ENCODE measurements around the gene DYNC2H1.
"Not testable (repeated sequence)": the region's sequence is repeated elsewhere in the genome, so short reads cannot be mapped to it uniquely, and the experiment has no call there.

Gene DYNC2H1

GRCh38 chr11:103114836-103115235 lies 5.6 kb downstream of the DYNC2H1 start:
- DNase-seq, result no peak

DNA sequence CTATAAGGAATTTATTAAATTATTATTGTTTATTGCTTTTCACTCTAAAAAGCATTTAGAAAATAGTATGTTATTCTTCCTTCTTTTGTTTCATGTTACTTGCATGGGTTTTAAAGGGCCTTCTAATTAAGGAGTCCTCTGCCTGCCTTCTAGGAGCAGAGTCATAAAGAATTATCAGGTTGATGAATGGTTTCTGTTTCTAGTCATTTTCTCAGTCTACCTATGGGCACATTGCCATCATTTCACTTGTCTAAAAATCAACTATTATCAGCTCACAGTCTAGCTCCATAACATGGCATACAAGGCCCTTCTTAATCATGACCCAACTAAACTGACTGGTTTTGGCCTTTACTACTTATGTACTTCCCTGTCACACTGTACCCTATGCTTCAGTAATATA lies 16.2 kb downstream of the DYNC2H1 start:
- DNase-seq, result no peak

DNA sequence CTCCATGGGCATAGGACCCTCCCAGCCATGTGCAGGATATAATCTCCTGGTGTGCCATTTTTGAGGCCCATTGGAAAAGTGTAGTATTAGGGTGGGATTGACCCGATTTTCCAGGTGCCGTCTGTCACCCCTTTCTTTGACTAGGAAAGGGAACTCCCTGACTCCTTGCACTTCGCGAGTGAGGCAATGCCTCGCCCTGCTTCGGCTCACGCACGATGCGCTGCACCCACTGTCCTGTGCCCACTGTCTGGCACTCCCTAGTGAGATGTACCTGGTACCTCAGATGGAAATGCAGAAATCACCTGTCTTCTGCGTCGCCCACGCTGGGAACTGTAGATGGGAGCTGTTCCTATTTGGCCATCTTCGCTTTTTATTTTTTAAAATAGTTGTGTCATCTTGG lies 32.8 kb downstream of the DYNC2H1 start:
- not testable (repeated sequence) for DNase-seq

- DNase-seq, result no peak
These were observed 38.4 kb downstream of the DYNC2H1 start for GRCh38 chr11:103147627-103148026.

DNA sequence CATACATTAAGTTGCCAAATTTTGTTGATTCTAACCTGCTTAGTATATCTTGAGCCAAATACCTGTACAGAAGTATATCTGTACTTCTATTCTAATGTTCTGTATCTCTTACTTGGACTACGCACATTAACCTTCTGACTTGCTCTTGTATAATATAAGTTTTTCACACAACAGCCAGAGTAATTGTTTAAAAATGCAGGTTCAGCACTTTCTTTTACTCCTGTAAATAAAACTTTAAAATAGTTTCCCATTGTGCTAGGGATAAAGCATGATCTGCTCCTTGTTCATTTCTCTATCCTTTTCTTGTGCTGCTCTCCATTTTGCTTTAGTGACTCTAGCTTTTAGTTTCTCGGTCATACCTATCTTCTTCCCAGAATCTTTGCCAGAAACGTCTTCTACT lies 48.3 kb downstream of the DYNC2H1 start:
- no peak for DNase-seq

GRCh38 chr11:103164093-103164796 lies 55.0 kb downstream of the DYNC2H1 start:
- DNase-seq, result no peak

DNA sequence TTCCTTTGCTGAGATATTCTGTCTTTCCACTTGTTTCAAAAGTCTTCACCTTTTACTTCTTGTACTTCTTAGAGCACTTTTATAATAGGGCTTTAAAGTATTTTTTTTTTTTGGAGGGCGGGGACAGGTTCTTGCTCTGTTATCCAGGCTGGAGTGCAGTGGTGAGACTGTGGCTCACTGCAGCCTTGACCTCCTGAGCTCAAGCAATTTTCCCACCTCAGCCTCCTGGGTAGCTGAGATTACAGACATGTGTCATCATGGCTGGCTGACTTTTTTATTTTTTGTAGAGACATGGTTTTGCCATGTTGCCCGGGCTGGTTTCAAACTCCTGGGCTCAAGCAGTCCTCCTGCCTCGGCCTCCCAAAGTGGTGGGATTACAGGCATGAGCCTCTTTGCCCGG lies 57.9 kb downstream of the DYNC2H1 start:
- no peak for DNase-seq

GRCh38 chr11:103170865-103171264 lies 61.6 kb downstream of the DYNC2H1 start:
- DNase-seq, result no peak

DNA sequence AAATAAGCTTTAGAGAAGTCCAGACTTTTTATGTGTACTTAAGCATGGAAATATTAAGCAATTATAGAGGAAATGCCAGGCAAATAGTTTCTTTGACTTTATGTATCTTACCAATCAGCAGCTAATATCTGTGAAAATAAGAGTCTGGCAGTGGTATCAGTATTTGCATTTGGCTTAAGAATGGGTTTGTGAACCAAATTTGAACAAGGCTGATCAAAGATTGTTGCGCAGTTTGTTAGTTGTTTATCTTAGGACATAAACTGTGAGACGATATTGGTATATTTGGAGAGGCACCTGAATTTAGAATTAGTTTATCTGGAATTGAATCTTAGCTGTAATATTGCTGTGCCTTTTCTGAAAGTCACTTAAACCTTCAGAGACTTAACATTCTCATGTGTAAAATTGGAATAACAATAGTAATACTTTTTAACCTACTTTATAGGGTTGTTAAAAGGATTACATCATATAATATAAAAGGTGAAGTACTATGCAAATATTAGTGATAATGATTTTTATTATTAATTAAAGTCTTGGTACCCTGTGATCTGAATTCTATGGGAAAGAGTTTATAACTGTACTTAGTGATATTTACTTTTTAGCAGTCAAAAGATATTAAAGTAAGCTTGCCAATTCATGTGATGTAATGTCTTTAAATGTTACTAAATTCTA lies 66.4 kb downstream of the DYNC2H1 start:
- no peak for DNase-seq

DNA sequence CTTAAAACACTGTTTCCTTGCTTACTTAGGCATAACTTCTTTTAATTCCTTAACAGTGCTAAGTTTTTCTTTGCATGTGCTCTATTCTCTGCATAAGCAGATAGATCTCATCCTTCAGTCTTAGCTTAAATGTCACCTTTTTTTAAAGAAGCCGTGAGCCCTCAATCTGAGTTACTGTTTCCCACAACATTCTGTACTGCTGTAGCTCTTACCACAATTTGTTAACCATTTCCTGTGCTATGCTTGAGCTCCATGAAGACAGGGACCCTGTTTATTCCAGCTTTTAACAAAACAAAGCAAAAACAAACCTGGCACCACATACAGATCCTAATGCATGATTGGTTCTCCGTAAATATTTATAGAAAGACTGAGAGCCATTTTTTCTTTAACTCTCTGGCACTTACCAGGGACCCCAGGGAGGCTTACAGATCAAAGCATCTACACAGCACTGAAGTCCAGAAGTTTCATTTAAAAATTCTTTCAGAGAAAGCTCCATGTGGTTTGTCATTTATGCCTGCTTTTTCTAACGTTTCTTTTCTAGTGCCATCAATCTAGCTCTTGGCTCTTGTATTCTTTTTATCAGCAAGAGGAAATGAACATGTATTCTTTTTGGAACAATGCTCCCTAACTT lies 74.9 kb downstream of the DYNC2H1 start:
- no peak for DNase-seq

DNA sequence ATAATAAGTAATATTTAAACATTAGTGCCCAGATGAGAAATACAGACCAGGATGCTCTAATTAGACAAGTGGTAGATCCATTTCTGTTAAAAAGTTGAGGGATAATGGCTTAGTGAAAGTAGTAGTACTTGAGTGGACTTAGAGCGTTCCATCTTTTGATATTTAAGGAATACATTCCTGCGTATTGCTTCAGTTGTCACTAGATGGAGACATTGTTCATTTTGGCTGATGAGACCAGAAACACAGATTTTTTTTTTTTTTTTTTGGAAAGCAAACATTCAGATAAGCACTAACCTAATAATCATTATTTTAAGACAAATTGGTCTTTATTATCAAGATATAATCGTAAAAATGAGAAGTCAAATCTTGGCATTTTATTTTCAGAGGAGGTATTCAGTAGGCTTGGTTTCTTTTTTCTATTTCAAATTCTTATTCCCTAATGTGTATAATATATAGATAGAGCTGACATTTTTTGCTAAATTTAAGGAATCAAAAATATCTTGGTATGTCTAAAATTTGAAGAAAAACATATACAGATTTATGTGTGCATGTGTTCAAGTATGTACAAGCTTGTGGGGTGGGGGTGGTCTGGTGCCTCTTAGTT lies 92.9 kb downstream of the DYNC2H1 start:
- DNase-seq, result peak; percentile 16 to 41 (median 38)

- DNase-seq, result no peak
These were observed 101.3 kb downstream of the DYNC2H1 start for GRCh38 chr11:103210543-103210942.

GRCh38 chr11:103215812-103216211 lies 106.6 kb downstream of the DYNC2H1 start:
- DNase-seq, result no peak

- no peak for DNase-seq
These were observed 110.9 kb downstream of the DYNC2H1 start for GRCh38 chr11:103220133-103220532.

DNA sequence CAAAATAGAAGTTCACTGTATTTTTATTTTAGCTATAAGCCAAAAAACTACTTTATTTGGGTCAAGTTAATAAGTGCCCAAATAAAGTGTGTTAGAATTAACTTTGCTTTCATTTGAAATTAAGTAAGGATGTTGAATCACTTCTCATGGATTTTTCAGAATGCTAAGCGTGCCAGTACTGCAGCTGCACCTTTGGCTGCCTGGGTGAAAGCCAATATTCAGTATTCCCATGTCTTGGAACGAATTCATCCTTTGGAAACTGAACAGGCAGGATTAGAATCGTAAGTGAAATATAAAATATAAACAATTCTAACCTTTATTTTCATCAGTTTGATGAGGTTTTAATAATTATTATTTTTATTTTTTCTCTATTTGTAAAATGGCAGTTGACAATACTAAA lies 113.6 kb downstream of the DYNC2H1 start:
- no peak for DNase-seq

DNA sequence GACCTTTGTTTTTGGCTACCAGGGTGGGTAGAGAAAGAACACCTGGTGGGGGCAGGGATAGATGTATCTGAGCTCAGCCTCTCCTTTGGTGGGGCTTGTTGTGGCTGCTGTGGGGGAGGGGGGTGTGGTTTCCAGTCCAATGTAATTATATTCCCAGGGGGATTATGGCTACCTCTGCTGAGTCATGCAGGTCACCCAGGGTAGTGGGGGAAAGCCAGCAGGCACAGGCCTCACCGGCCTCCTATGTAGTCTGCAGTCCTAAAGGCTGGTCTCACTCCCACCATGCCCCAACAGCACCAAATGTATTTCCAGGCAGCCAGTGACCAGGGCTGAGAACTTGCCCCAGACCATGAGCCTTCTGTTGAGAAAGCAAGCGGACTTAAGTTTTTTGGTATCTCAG lies 119.6 kb downstream of the DYNC2H1 start:
- no peak for DNase-seq

DNA sequence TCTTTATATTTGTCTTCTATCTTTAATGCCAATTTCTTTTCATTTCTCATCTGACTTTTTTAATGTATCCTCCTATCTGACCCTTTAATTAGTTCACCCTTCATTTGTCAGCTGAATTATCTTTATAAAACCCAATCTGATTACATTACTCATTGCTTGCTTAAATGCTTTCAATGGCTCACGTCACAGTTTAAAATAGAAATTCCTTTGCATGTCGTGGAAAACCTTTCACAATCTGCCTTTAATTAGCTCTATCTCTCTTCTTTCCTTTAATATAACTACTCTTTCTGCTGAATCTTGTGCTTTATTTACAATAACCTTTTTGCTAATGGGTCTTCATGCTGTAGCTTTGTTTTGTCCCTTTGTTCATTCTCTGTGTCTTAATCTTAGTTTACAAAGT lies 125.7 kb downstream of the DYNC2H1 start:
- no peak for DNase-seq

DNA sequence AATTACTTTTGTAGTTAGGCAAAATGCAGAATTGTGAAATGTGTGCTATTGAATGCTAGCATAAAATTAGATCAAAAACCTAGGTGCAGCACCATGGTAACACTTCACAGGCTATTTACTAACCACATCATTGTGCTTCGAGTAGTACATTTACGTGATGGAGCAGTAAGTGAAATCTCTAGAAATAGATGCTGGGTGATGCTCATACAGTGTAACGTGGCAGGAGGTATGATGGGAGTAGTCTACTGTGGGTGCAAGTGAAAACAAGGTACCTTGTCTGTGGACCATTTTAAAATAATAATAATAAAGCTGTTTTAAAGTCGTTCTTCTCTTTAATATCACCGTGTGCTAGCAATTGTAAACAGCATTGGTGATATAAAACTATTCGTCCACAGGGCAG lies 132.3 kb downstream of the DYNC2H1 start:
- no peak for DNase-seq

DNA sequence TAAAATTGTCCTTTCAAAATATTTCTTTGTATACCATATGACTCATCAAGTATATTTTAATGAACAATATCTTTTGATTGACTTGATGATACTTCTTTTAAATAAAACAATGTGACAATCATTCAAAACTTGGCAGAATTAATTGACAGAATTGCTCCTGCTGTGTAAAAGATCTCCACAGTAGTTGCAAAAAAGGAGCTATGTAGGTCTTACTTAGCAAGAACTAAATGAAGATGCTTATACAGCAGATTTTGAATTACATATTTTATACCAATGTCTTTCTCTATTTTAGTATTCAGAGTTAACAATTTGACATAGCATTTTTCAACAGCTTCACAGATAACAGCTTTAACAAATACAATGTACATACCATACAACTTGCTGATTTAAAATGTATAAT lies 144.9 kb downstream of the DYNC2H1 start:
- DNase-seq, result no peak

DNA sequence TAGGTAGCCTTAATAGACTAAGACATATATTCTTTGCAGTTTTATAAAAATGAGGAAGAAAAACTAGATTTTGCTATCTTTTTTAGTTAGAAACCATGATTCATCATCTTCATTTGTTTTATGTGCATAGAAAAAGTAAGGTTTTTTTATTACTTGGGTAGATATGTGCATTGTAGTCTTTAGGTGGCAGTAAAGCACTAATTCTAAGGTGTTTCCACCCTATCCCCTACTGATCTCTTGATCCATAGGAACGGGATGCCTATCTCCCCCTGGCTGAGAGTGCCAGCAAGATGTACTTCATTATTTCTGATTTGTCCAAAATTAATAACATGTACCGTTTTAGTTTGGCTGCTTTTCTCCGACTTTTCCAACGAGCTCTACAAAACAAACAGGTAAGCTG lies 148.1 kb downstream of the DYNC2H1 start:
- no peak for DNase-seq

DNA sequence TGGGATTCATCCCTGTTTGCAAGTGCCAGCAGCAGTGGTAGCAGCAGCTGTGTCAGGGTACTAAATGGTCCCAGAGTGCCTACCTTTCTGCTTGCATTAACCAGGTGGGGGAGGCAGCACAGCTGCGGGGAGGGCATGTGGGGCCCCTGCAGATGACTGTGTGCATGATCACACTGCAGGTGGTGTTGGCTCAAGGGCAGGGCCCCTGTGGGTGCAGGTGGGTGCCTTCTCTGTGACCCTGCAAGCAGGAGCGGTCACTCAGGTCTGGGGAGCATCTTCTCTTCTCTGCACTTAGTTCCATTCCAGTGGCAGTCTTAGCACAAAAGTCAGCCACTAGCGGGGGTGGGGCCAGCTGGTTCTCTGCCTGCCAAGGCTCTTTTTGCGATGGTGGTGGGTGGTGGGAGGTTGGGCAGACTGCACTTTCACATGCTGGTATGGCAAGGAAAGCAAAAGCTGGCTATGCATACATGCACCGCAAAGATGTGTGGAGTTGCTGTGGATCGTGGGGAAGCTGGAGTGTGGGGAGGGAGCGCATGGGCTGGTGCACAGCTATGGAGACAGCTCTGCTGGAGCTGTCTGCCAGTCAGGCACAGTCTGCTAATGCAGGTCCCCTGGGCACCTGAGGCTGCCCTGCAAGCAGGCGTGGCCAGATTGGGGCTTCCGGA lies 157.1 kb downstream of the DYNC2H1 start:
- no peak for DNase-seq

- no peak for DNase-seq
These were observed 163.7 kb downstream of the DYNC2H1 start for GRCh38 chr11:103272876-103273275.

- DNase-seq, result no peak
These were observed 164.8 kb downstream of the DYNC2H1 start for GRCh38 chr11:103274025-103274424.
